SU-DHL-6 (cell line): ENCODE data around the gene BRD2.

ENCODE experiments used
- CTCF ChIP-seq: fragments of 200-600 bp; sonication (generic); IDR thresholded peaks from one replicate; pipeline ENCODE4 v1.5.1; 2017; ENCODE audit warnings: antibody characterized with exemption, mild to moderate bottlenecking, low read length, moderate library complexity; ENCODE audit not compliant: insufficient read depth, poor library complexity, severe bottlenecking
- EZH2phosphoT487 ChIP-seq: fragments of 200-600 bp; sonication (generic), shearing (Covaris generic); conservative IDR thresholded peaks from 2 replicates; pipeline ENCODE4 v1.6.1; 2018; ENCODE audit warnings: mild to moderate bottlenecking, antibody characterized with exemption, low read length, moderate library complexity, mixed read lengths

- no peak for TF ChIP-seq CTCF
- no peak for TF ChIP-seq EZH2phosphoT487
These were observed 682 bp downstream of the BRD2 start for GRCh38 chr6:32968867-32969684.
